Neural progenitor cell (in vitro differentiated cells): ENCODE measurements around the gene CRACDL.

Experiments used
- EZH2 ChIP-seq: fragments of 200-600 bp; sonication (generic); IDR thresholded peaks from 2 replicates; pipeline ENCODE4 v1.6.1; 2017; ENCODE audit warnings: antibody characterized with exemption, mild to moderate bottlenecking, moderate library complexity
- EZH2phosphoT487 ChIP-seq: fragments of 200-600 bp; sonication (generic); IDR thresholded peaks from 2 replicates; pipeline ENCODE4 v1.6.1; 2017; ENCODE audit warnings: antibody characterized with exemption
- TF ChIP-seq, protein P1 (sequence below): fragments of 200-600 bp; sonication (generic); IDR thresholded peaks from 2 replicates; pipeline ENCODE4 v1.5.1; 2017; ENCODE audit warnings: antibody characterized with exemption, mild to moderate bottlenecking

DNA sequence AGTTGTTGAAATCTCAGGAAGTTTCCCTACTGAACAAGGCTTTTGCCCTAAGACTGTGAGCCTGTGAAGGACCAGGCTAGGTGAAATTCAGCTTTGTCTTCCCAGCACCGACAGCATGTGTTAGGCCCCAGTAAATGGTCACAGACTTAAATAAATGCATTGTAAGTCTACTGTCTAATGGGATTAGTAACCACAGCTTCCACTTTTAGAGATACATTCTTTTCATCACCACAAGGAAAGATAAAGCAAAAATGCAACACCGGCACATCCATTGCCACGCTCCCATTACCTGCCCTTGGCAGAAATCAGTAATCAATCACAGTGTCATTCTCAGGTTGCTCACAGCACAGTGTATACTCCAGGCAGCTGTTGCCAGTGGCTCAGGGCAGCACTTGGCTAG lies 59.3 kb downstream of the CRACDL start:
- TF ChIP-seq, protein P1, sequence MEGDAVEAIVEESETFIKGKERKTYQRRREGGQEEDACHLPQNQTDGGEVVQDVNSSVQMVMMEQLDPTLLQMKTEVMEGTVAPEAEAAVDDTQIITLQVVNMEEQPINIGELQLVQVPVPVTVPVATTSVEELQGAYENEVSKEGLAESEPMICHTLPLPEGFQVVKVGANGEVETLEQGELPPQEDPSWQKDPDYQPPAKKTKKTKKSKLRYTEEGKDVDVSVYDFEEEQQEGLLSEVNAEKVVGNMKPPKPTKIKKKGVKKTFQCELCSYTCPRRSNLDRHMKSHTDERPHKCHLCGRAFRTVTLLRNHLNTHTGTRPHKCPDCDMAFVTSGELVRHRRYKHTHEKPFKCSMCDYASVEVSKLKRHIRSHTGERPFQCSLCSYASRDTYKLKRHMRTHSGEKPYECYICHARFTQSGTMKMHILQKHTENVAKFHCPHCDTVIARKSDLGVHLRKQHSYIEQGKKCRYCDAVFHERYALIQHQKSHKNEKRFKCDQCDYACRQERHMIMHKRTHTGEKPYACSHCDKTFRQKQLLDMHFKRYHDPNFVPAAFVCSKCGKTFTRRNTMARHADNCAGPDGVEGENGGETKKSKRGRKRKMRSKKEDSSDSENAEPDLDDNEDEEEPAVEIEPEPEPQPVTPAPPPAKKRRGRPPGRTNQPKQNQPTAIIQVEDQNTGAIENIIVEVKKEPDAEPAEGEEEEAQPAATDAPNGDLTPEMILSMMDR = no peak
- TF ChIP-seq EZH2phosphoT487 (no peak), EZH2 (no peak)
